ENCODE measurements around the gene WRNIP1. TPM values are rescaled to one million over a fixed set of nuclear protein-coding genes. Genes with fewer than 3 reads are reported as not detected.

The WRNIP1 gene
- total RNA-seq, 2 donors from 2014 or later = 49.9 to 53.7 TPM

GRCh38 chr6:2786269-2786668 lies 21.1 kb downstream of the WRNIP1 start:
- H3K27ac ChIP-seq = no peak overlapping the region

GRCh38 chr6:2790588-2791449 lies 25.6 kb downstream of the WRNIP1 start:
- no peaks in the 10 kb centered on the region for H3K27me3 ChIP-seq
- H3K9ac ChIP-seq (ENCODE audit: low read depth in 2 of 2, low read length in 2 of 2) = no peak overlapping the region
- intact Hi-C loops (cut with DNase I) = loop anchor here (5.0 kb wide), 2 partner anchors 51 to 121 kb away; partner anchors contain the start of gene SERPINB1
- TF ChIP-seq, protein P1, sequence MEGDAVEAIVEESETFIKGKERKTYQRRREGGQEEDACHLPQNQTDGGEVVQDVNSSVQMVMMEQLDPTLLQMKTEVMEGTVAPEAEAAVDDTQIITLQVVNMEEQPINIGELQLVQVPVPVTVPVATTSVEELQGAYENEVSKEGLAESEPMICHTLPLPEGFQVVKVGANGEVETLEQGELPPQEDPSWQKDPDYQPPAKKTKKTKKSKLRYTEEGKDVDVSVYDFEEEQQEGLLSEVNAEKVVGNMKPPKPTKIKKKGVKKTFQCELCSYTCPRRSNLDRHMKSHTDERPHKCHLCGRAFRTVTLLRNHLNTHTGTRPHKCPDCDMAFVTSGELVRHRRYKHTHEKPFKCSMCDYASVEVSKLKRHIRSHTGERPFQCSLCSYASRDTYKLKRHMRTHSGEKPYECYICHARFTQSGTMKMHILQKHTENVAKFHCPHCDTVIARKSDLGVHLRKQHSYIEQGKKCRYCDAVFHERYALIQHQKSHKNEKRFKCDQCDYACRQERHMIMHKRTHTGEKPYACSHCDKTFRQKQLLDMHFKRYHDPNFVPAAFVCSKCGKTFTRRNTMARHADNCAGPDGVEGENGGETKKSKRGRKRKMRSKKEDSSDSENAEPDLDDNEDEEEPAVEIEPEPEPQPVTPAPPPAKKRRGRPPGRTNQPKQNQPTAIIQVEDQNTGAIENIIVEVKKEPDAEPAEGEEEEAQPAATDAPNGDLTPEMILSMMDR (IDR thresholded peaks at IDR 0.05) = peak; percentile 66
- no peaks in the 10 kb centered on the region for H3K4me1 ChIP-seq
- peak overlapping the region; percentile 37 for H3K27ac ChIP-seq
- no peak overlapping the region for H3K4me3 ChIP-seq
- peak; percentile 79 for DNase-seq
- H3K9me3 ChIP-seq = no peaks in the 10 kb centered on the region
- no peaks in the 10 kb centered on the region for H3K36me3 ChIP-seq

More at GRCh38 chr6:2786269-2786668, 21.1 kb downstream of the WRNIP1 start:
- intact Hi-C loops (cut with DNase I) = loop anchor here (5.0 kb wide), 1 partner anchor 146 kb away; no protein-coding TSS in a partner anchor
- H3K9ac ChIP-seq (ENCODE audit: low read depth in 2 of 2, low read length in 2 of 2) = no peak overlapping the region
- H3K9me3 ChIP-seq = no peaks in the 10 kb centered on the region
- H3K36me3 ChIP-seq = no peaks in the 10 kb centered on the region
- H3K4me1 ChIP-seq = no peaks in the 10 kb centered on the region
- no peak for DNase-seq
- TF ChIP-seq, protein P1 (IDR thresholded peaks at IDR 0.05) = no peak
- H3K27me3 ChIP-seq = no peaks in the 10 kb centered on the region
- no peak overlapping the region for H3K4me3 ChIP-seq

DNA sequence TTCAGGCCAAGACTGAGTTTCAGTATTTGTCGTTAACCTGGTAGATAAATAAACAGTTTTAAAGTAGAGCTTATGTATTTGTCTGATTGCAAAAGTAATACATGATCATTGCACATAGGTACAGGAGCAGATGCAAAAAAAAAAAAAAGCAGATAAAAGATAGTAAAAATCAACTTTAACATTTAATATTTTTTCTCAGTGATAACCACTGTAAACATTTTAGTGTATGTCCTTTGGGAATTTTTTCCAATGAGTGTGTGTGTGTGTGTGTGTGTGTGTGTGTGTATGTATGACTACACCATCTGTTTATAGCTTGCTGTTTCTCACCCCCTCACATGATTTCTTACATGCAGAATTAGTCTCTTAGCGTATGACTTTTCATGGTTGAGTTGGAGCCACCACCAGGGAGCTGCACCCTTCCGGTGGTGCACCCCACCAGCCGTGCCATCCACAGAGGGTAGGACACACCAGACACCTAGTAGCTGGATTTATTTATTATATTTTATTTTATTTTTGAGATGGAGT lies 26.3 kb downstream of the WRNIP1 start:
- Histone ChIP-seq H3K4me3 (no peak overlapping the region), H3K36me3 (no peaks in the 10 kb centered on the region), H3K9ac (ENCODE audit: low read depth in 2 of 2, low read length in 2 of 2) (no peak overlapping the region), H3K4me1 (no peaks in the 10 kb centered on the region), H3K9me3 (no peaks in the 10 kb centered on the region), H3K27ac (peak overlapping the region; percentile 37), H3K27me3 (no peaks in the 10 kb centered on the region)
- TF ChIP-seq, protein P1 (IDR thresholded peaks at IDR 0.05) = no peak
- intact Hi-C loops (cut with DNase I) = loop anchor here (5.0 kb wide), 2 partner anchors 51 to 121 kb away; partner anchors contain the start of gene SERPINB1
- DNase-seq = no peak

GRCh38 chr6:2792330-2793110 lies 27.3 kb downstream of the WRNIP1 start:
- no peaks in the 10 kb centered on the region for H3K27me3 ChIP-seq
- no peaks in the 10 kb centered on the region for H3K36me3 ChIP-seq
- H3K27ac ChIP-seq = no peak overlapping the region
- H3K4me1 ChIP-seq = no peaks in the 10 kb centered on the region
- H3K9me3 ChIP-seq = no peaks in the 10 kb centered on the region
- intact Hi-C loops (cut with DNase I) = loop anchor here (5.0 kb wide), 2 partner anchors 50 to 120 kb away; partner anchors contain the start of gene SERPINB1
- H3K9ac ChIP-seq (ENCODE audit: low read depth in 2 of 2, low read length in 2 of 2) = no peak overlapping the region
- TF ChIP-seq, protein P1 (IDR thresholded peaks at IDR 0.05) = no peak
- H3K4me3 ChIP-seq = no peak overlapping the region
- DNase-seq = no peak

DNA sequence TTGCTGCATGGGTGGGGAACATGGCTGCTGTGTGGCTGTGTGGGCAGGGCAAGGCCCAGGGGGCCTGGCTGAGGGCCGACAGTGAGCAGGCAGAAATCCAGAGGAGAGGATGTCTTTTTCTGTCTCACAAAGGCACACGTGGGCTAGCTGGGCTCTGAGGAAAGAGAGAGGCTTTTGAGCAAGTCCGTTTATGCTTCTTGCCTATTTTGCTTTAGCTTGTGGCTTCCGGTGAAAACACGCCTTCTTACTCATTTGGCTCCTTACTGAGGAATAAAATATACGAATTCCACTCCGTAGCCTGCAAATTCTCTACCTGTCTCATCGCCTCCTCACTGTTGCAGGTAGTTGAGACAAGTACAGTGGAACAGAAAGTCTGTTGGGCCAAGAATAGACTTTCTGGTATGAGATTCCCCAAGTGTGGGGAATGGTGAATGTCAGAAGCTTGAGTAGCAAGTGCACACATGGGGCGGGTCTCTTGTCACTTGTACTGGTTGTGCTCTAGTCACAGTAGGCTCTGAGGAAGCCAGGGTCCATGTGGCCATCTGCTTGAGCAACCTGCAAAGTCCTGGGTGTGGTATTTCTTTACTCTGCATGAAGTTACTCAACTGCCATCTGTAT lies 28.4 kb downstream of the WRNIP1 start:
- Histone ChIP-seq H3K27me3 (no peaks in the 10 kb centered on the region), H3K9ac (ENCODE audit: low read depth in 2 of 2, low read length in 2 of 2) (no peak overlapping the region), H3K4me3 (no peak overlapping the region), H3K9me3 (no peaks in the 10 kb centered on the region), H3K36me3 (no peaks in the 10 kb centered on the region), H3K27ac (peak overlapping the region; percentile 2), H3K4me1 (no peaks in the 10 kb centered on the region)
- intact Hi-C loops (cut with DNase I) = loop anchor here (5.0 kb wide), 2 partner anchors 49 to 119 kb away; partner anchors contain the start of gene SERPINB1
- TF ChIP-seq, protein P1 (IDR thresholded peaks at IDR 0.05) = no peak
- DNase-seq = no peak
